Hepatocyte (in vitro differentiated cells): ENCODE results near the gene NPHP3.

Experiments
- CTCF ChIP-seq: fragments of 200-600 bp; sonication (generic); IDR thresholded peaks from 2 replicates; pipeline ENCODE4 v1.5.1; 2016; ENCODE audit warnings: antibody characterized with exemption, mild to moderate bottlenecking; ENCODE audit not compliant: poor library complexity
- EZH2phosphoT487 ChIP-seq: fragments of 200-600 bp; sonication (generic); IDR thresholded peaks from one replicate; pipeline ENCODE4 v1.6.1; 2018; ENCODE audit warnings: antibody characterized with exemption, mild to moderate bottlenecking, low read depth, moderate library complexity; ENCODE audit not compliant: unreplicated experiment, severe bottlenecking

- TF ChIP-seq EZH2phosphoT487 (no peak), CTCF (no peak)
These were observed 13.4 kb upstream of the NPHP3 start for GRCh38 chr3:132735589-132735988.
